MM.1S (cell line): ENCODE results near the gene ARHGAP45.

ENCODE experiments used
- DNase-seq: peaks from one replicate; pipeline ENCODE4 v3.0.0-alpha.2; 2015
- H2AFZ ChIP-seq: fragments of 300-600 bp; sonication (generic); 2 replicates; pipeline ENCODE4 v1.6.0; 2016; ENCODE audit warnings: antibody characterized with exemption, low read length
- H3F3A ChIP-seq: fragments of 300-600 bp; sonication (generic); 2 replicates; pipeline ENCODE4 v1.6.1; 2016; ENCODE audit warnings: mild to moderate bottlenecking, antibody characterized with exemption, low read length, moderate library complexity, mixed read lengths; ENCODE audit not compliant: insufficient read depth
- H3K27ac ChIP-seq: fragments of 300-600 bp; sonication (generic); 2 replicates; pipeline ENCODE4 v1.5.1; 2016; ENCODE audit warnings: mild to moderate bottlenecking, low read length
- H3K27me3 ChIP-seq: fragments of 300-600 bp; sonication (generic); replicated peaks from 2 replicates; pipeline ENCODE4 v1.6.0; 2016; ENCODE audit warnings: low read length; ENCODE audit not compliant: insufficient read depth
- H3K36me3 ChIP-seq: fragments of 300-600 bp; sonication (generic); replicated peaks from 2 replicates; pipeline ENCODE4 v1.6.1; 2016; ENCODE audit warnings: mild to moderate bottlenecking, low read length, mixed read lengths; ENCODE audit not compliant: insufficient read depth
- H3K4me1 ChIP-seq: fragments of 300-600 bp; sonication (generic); 2 replicates; pipeline ENCODE4 v1.6.1; 2016; ENCODE audit warnings: low read length, mixed read lengths
- H3K4me2 ChIP-seq: fragments of 300-600 bp; sonication (generic); 2 replicates; pipeline ENCODE4 v1.6.0; 2016; ENCODE audit warnings: low read depth, low read length
- H3K4me3 ChIP-seq: fragments of 300-600 bp; sonication (generic); 2 replicates; pipeline ENCODE4 v1.5.1; 2016; ENCODE audit warnings: low read length, mixed read lengths
- H3K79me2 ChIP-seq: fragments of 300-600 bp; sonication (generic); 2 replicates; pipeline ENCODE4 v1.6.1; 2016; ENCODE audit warnings: mixed run types, low read length, mixed read lengths
- H3K9ac ChIP-seq: fragments of 300-600 bp; sonication (generic); 2 replicates; pipeline ENCODE4 v1.6.1; 2016; ENCODE audit warnings: low read length, mixed read lengths
- H3K9me2 ChIP-seq: fragments of 300-600 bp; sonication (generic); replicated peaks from 2 replicates; pipeline ENCODE4 v1.6.1; 2016; ENCODE audit warnings: mild to moderate bottlenecking, low read length, mixed read lengths; ENCODE audit not compliant: insufficient read depth
- H3K9me3 ChIP-seq: fragments of 300-600 bp; sonication (generic); replicated peaks from 2 replicates; pipeline ENCODE4 v1.6.1; 2016; ENCODE audit warnings: mild to moderate bottlenecking, low read length, mixed read lengths; ENCODE audit not compliant: insufficient read depth
- H4K20me1 ChIP-seq: fragments of 300-600 bp; sonication (generic); 2 replicates; pipeline ENCODE4 v1.6.1; 2016; ENCODE audit warnings: mild to moderate bottlenecking, low read length, moderate library complexity, mixed read lengths; ENCODE audit not compliant: insufficient read depth
- CTCF ChIP-seq: fragments of 300-600 bp; sonication (generic); IDR thresholded peaks from 2 replicates; pipeline ENCODE4 v1.5.1; 2016; ENCODE audit warnings: antibody characterized with exemption, low read length, mixed read lengths
- EZH2 ChIP-seq: fragments of 300-600 bp; sonication (generic); optimal IDR thresholded peaks from 2 replicates; pipeline ENCODE3; 2017; ENCODE audit warnings: low read depth, mild to moderate bottlenecking, antibody characterized with exemption, low read length, mixed read lengths
- EZH2phosphoT487 ChIP-seq: fragments of 300-600 bp; sonication (generic); IDR thresholded peaks from 2 replicates; pipeline ENCODE4 v1.6.1; 2018; ENCODE audit warnings: antibody characterized with exemption, low read length

ARHGAP45 gene

DNA sequence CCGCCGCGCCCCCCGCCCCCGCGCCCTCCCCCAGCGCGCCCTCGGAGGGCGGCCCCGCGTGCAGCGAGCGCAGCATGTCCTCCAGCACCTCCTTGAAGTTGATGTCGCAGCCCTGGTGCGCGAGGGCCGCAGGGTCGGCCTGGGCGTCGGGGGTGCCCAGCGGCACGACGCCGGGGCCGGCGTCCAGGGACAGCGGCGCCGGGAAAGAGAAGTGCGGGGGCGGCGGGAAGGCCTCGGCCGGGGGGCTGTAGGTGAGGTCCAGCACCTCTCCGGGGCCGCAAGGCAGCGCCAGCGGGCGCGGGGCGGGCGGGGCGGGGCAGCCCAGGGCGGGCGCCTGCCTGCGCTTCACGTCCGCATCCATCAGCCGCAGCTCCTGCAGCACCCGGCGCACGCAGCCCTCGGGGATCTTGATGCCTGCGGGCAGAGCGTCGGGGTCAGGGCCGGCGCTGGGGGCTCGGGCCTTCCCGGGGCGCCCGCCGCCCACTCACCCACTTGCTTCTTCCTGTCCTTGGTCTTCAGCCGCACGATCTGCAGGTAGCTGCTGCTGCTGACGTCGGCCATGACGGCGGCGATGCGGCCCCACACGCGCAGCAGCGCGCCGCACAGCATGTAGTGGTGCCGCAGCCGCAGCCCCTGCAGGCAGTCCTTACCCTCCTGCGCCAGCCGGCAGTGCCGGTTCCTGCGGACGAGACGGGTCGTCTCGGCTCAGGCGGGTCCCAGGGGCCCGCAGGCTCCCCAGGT lies 41.5 kb downstream of the ARHGAP45 start:
- Histone ChIP-seq H3F3A (0 out of 2 replicates have a peak, but pooled peaks cover 7% of the 10 kb centered on the region), H3K4me3 (no peak overlapping the region), H3K4me1 (no peaks in the 10 kb centered on the region), H3K9me3 (no peaks in the 10 kb centered on the region), H2AFZ (no peak overlapping the region), H3K9me2 (no peaks in the 10 kb centered on the region), H3K9ac (no peak overlapping the region), H3K27ac (no peak overlapping the region), H4K20me1 (no peaks in the 10 kb centered on the region), H3K79me2 (peaks cover 22% of the 10 kb centered on the region), H3K27me3 (no peaks in the 10 kb centered on the region), H3K36me3 (no peaks in the 10 kb centered on the region), H3K4me2 (no peak overlapping the region)
- TF ChIP-seq EZH2phosphoT487 (no peak), CTCF (no peak), EZH2 (no peak)
- no peak for DNase-seq

DNA sequence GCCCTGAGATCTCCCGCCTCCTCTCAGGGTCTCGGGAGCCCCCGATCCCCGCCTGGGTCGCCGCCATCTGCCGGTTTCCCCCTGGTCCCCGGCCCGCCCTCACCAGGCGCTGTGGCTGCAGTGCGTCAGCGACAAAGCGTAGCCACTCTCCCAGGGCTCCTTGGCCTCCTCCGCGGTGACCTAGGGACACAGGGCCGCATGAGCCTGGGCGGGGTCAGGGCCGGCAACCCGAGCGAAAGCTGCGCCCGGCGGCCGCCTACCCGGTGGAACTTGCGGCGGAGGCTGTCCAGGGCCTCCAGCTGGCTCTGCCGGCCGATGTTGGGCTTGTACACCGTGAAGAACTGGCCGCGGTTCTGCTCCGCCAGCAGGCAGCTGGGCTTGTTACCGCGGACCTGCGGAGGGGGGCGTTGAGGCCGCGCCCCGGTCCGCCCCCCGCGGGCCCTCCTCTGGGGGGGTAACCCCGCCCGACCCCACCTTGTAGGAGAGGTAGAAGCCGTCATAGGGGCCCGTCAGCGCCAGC lies 42.1 kb downstream of the ARHGAP45 start:
- Histone ChIP-seq H3K36me3 (no peaks in the 10 kb centered on the region), H3K4me2 (no peak overlapping the region), H3K27me3 (no peaks in the 10 kb centered on the region), H3K9me2 (no peaks in the 10 kb centered on the region), H3K27ac (no peak overlapping the region), H3K9me3 (no peaks in the 10 kb centered on the region), H3K4me1 (no peaks in the 10 kb centered on the region), H3K9ac (no peak overlapping the region), H2AFZ (no peak overlapping the region), H3K4me3 (no peak overlapping the region), H3K79me2 (peaks cover 22% of the 10 kb centered on the region), H4K20me1 (no peaks in the 10 kb centered on the region), H3F3A (0 out of 2 replicates have a peak, but pooled peaks cover 4% of the 10 kb centered on the region)
- TF ChIP-seq CTCF (no peak), EZH2phosphoT487 (no peak), EZH2 (no peak)
- DNase-seq = no peak

GRCh38 chr19:1109697-1110671 lies 43.0 kb downstream of the ARHGAP45 start:
- Histone ChIP-seq H3K4me2 (no peak overlapping the region), H3F3A (0 out of 2 replicates have a peak, but pooled peaks cover 3% of the 10 kb centered on the region), H3K9me2 (no peaks in the 10 kb centered on the region), H2AFZ (no peak overlapping the region), H3K27ac (no peak overlapping the region), H3K79me2 (peaks cover 19% of the 10 kb centered on the region), H3K4me3 (no peak overlapping the region), H3K4me1 (no peaks in the 10 kb centered on the region), H3K9ac (no peak overlapping the region), H3K9me3 (no peaks in the 10 kb centered on the region), H4K20me1 (no peaks in the 10 kb centered on the region), H3K36me3 (no peaks in the 10 kb centered on the region), H3K27me3 (no peaks in the 10 kb centered on the region)
- DNase-seq = no peak
- TF ChIP-seq EZH2phosphoT487 (no peak), EZH2 (no peak), CTCF (no peak)
